ENCODE results near the gene FBXO39.

DNA sequence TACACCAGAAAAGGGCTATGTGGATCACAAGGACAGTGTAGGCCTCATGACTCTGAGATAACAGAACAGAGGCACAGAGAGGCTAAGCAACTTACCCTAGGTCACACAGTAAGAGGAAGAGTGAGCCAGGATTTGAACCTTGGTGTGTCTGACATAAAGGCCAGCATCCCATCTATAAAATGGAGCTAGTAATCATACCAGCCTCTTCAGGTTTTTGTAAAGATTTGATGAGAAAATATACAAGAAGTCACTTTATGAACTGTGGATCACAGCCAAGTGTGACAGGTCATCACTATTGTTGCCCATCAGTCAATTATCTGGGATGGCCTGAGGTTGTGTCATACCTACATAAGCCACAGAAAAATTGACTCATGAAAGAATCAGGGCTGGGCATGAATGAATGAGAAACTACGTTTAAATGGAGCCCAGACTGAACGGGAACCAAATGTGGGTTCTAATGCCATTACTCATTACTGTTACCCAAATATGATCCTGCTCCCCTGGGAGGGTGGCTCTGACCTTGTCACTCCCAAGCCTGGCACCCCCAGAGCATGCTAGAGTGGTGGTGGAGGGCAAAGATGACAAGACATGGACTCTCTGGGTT, 21.0 kb downstream of the FBXO39 start:
- TF ChIP-seq POLR2AphosphoS5 (IDR thresholded peaks at IDR 0.05; ENCODE audit: low read depth, low read length) (no peak), TAF1 (IDR thresholded peaks at IDR 0.05; ENCODE audit: borderline replicate concordance, insufficient read depth, low read length) (no peak), SIN3A (IDR thresholded peaks at IDR 0.05; ENCODE audit: borderline replicate concordance, insufficient read depth, low read length) (no peak)
- TF ChIP-seq, protein P1, sequence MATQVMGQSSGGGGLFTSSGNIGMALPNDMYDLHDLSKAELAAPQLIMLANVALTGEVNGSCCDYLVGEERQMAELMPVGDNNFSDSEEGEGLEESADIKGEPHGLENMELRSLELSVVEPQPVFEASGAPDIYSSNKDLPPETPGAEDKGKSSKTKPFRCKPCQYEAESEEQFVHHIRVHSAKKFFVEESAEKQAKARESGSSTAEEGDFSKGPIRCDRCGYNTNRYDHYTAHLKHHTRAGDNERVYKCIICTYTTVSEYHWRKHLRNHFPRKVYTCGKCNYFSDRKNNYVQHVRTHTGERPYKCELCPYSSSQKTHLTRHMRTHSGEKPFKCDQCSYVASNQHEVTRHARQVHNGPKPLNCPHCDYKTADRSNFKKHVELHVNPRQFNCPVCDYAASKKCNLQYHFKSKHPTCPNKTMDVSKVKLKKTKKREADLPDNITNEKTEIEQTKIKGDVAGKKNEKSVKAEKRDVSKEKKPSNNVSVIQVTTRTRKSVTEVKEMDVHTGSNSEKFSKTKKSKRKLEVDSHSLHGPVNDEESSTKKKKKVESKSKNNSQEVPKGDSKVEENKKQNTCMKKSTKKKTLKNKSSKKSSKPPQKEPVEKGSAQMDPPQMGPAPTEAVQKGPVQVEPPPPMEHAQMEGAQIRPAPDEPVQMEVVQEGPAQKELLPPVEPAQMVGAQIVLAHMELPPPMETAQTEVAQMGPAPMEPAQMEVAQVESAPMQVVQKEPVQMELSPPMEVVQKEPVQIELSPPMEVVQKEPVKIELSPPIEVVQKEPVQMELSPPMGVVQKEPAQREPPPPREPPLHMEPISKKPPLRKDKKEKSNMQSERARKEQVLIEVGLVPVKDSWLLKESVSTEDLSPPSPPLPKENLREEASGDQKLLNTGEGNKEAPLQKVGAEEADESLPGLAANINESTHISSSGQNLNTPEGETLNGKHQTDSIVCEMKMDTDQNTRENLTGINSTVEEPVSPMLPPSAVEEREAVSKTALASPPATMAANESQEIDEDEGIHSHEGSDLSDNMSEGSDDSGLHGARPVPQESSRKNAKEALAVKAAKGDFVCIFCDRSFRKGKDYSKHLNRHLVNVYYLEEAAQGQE (IDR thresholded peaks at IDR 0.05; ENCODE audit: insufficient read depth in 1 of 2, low read depth in 2 of 2, low read length in 2 of 2) = no peak

All from PFSK-1 (cell line).